ENCODE measurements around the gene DIRAS3. TPM values are rescaled to one million over a fixed set of nuclear protein-coding genes. Genes with fewer than 3 reads are reported as not detected.

DIRAS3 gene
- total RNA-seq, 2 donors from 2014 or later: 0.42 to 0.69 TPM

Other genes starting within 250 kb of the DIRAS3 start
- gene GNG12, start 217.2 kb downstream of the DIRAS3 start, total RNA-seq: 100 to 1,000 TPM in 1 of 2 donors, 10 to 100 TPM in 1; 77.1 to 131 TPM
- 100 to 1,000 TPM in 1 of 2 donors, 10 to 100 TPM in 1; 88.3 to 116 TPM for gene WLS, start 181.9 kb upstream of the DIRAS3 start, total RNA-seq

Measured in colonic mucosa (tissue), 2 donors.